K562 (cell line): ENCODE results near the gene BPIFB2. TPM values are rescaled to one million over a fixed set of nuclear protein-coding genes. Genes with fewer than 3 reads are reported as not detected.
A peak's percentile ranks its signal among the peaks of the same experiment; 100 is the strongest.

ENCODE experiments used
- ATAC-seq: fragments of 200-7000 bp; cut with Tn5 transposase; 3 replicates; pipeline ENCODE4 v1.9.1; 2020; ENCODE audit warnings: moderate library complexity
- BruUV-seq: library from RNA; stranded (reverse); fragments of 400-500 nt; replicated peaks from 2 replicates; lab custom pipeline; 2021; lab: Mats Ljungman, UMichigan
- CTCF ChIA-PET: fragments of 300-600 bp; formaldehyde crosslinking; extraction: SDS; loops from one replicate; lab custom pipeline; 2021; ENCODE audit warnings: low intra/inter-chr PET ratio; lab: Yijun Ruan, JAX
- POLR2A ChIA-PET: fragments of 300-600, 350-650 bp; sonication (Branson Sonifier 250); formaldehyde crosslinking; extraction: SDS; loops from one replicate; lab custom pipeline; 2021; ENCODE audit warnings: antibody characterized with exemption, inconsistent platforms; lab: Yijun Ruan, JAX
- DNase-seq, 4 experiments: peaks; one replicate each; pipeline versions ENCODE4 v3.0.0 to v3.0.0-alpha.2; 2011 to 2018; ENCODE audit warnings: low spot score in 3 of 4, mixed read lengths in 3 of 4; ENCODE audit errors: extremely low read depth in 1 of 4
- FAIRE-seq: peaks from 2 replicates; lab custom pipeline; 2011; peaks lifted over from hg19 to GRCh38; lab: Jason Lieb, UNC
- H2AFZ ChIP-seq: 2 replicates; pipeline ENCODE4 v1.6.0; 2011; ENCODE audit warnings: low read depth, low read length, control low read depth, inconsistent platforms
- H3K27ac ChIP-seq: fragments of 200-600 bp; 3 replicates; pipeline ENCODE4 v1.8.0; 2011; ENCODE audit warnings: low read depth, mild to moderate bottlenecking, control low read depth, inconsistent platforms, low read length, moderate library complexity, mixed read lengths; ENCODE audit errors: extremely low read depth
- H3K27me3 ChIP-seq, 2 experiments: fragments of 300-600 bp in 1 of 2; 2 replicates in 1 of 2; 3 replicates in 1 of 2; pipeline versions ENCODE4 v1.6.0 to v1.8.0; 2011; ENCODE audit warnings: inconsistent platforms in 2 of 2, low read length in 2 of 2, mild to moderate bottlenecking in 1 of 2, mixed read lengths in 1 of 2, moderate library complexity in 1 of 2; ENCODE audit not compliant: control insufficient read depth in 2 of 2, insufficient read depth in 2 of 2
- H3K36me3 ChIP-seq: fragments of 300-600 bp; 3 replicates; pipeline ENCODE4 v1.8.0; 2011; ENCODE audit warnings: mild to moderate bottlenecking, low read length, inconsistent platforms; ENCODE audit not compliant: control insufficient read depth, insufficient read depth
- H3K4me1 ChIP-seq, 2 experiments: fragments of 200-600 bp in 1 of 2; replicated peaks in 1 of 2; 2 replicates in 1 of 2; 3 replicates in 1 of 2; pipeline versions ENCODE4 v1.5.1 to v1.8.0; 2011; ENCODE audit warnings: inconsistent platforms in 2 of 2, low read length in 2 of 2, mild to moderate bottlenecking in 1 of 2, mixed read lengths in 1 of 2, moderate library complexity in 1 of 2; ENCODE audit not compliant: control insufficient read depth in 2 of 2, insufficient read depth in 2 of 2
- H3K4me2 ChIP-seq: 2 replicates; pipeline ENCODE4 v1.6.1; 2011; ENCODE audit warnings: low read length, control low read depth, inconsistent platforms, mixed read lengths; ENCODE audit not compliant: insufficient read depth
- H3K4me3 ChIP-seq: fragments of 200-600 bp; sonication (generic), shearing (Covaris generic); 2 replicates; pipeline ENCODE4 v1.5.1; 2016; ENCODE audit warnings: control low read depth, inconsistent platforms
- H3K79me2 ChIP-seq: fragments of 200-600 bp; 3 replicates; pipeline ENCODE4 v1.8.0; 2011; ENCODE audit warnings: low read length, inconsistent platforms; ENCODE audit not compliant: control insufficient read depth, insufficient read depth
- H3K9ac ChIP-seq, 2 experiments: 2 replicates each; pipeline versions ENCODE4 v1.6.0 to v1.6.1; 2011; ENCODE audit warnings: low read depth in 2 of 2, low read length in 2 of 2, control low read depth in 1 of 2, inconsistent platforms in 1 of 2, mild to moderate bottlenecking in 1 of 2, mixed read lengths in 1 of 2; ENCODE audit not compliant: insufficient read depth in 1 of 2
- H3K9me1 ChIP-seq: one replicate; pipeline ENCODE4 v1.6.0; 2011; ENCODE audit warnings: inconsistent platforms, mild to moderate bottlenecking, low read length, moderate library complexity; ENCODE audit not compliant: control insufficient read depth, insufficient read depth
- H3K9me3 ChIP-seq: replicated peaks from 2 replicates; pipeline ENCODE4 v1.5.1; 2011; ENCODE audit warnings: low read depth, low read length, inconsistent platforms; ENCODE audit not compliant: control insufficient read depth, insufficient read depth
- H4K20me1 ChIP-seq: replicated peaks from 2 replicates; pipeline ENCODE4 v1.6.1; 2011; ENCODE audit warnings: low read length, inconsistent platforms, mixed read lengths; ENCODE audit not compliant: control insufficient read depth, insufficient read depth
- CBX8 ChIP-seq: fragments of 200-600 bp; sonication (generic); IDR thresholded peaks from 2 replicates; pipeline ENCODE4 v1.6.1; 2012; ENCODE audit warnings: borderline replicate concordance, mixed run types, low read depth, mild to moderate bottlenecking, moderate library complexity, mixed read lengths, low read length, control low read depth, inconsistent platforms; ENCODE audit not compliant: poor library complexity, severe bottlenecking; ENCODE audit errors: extremely low read depth
- EZH2 ChIP-seq: IDR thresholded peaks from 2 replicates; pipeline ENCODE4 v1.6.1; 2012; ENCODE audit warnings: low read depth, mild to moderate bottlenecking, inconsistent platforms, low read length, borderline replicate concordance
- FIP1L1 ChIP-seq: fragments of 200-400 bp; formaldehyde crosslinking; IDR thresholded peaks from 2 replicates; pipeline ENCODE4 v1.6.1; 2018; ENCODE audit warnings: mild to moderate bottlenecking, low read depth, low read length; ENCODE audit not compliant: poor library complexity, severe bottlenecking
- HDAC2 ChIP-seq: fragments of 450-650 bp; IDR thresholded peaks from 2 replicates; pipeline ENCODE4 v1.6.1; 2016; ENCODE audit warnings: mild to moderate bottlenecking
- KHSRP ChIP-seq: fragments of 450-650 bp; IDR thresholded peaks from 2 replicates; pipeline ENCODE4 v1.6.1; 2017
- KLF13 ChIP-seq: fragments of 450-650 bp; IDR thresholded peaks from 2 replicates; pipeline ENCODE4 v1.6.1; 2016; ENCODE audit warnings: missing genetic modification characterization, low read depth, mild to moderate bottlenecking, missing compliant biosample characterization, moderate library complexity, borderline replicate concordance
- RFX7 ChIP-seq: fragments of 250-450 bp; sonication (Bioruptor Pico); IDR thresholded peaks from 2 replicates; pipeline ENCODE4 v1.5.1; 2021; ENCODE audit warnings: mild to moderate bottlenecking
- SMARCE1 ChIP-seq: fragments of 450-650 bp; IDR thresholded peaks from 2 replicates; pipeline ENCODE4 v1.7.1; 2016; ENCODE audit warnings: mild to moderate bottlenecking
- ZNF184 ChIP-seq: sonication (generic); formaldehyde crosslinking; IDR thresholded peaks from 2 replicates; pipeline ENCODE4 v1.5.0; 2020; ENCODE audit warnings: missing genetic modification reagents
- WGBS: fragments of 100-300 bp; shearing (Covaris generic); methylation state at CpG from one replicate; pipeline ENCODE4 v1.1.6; 2016; ENCODE audit warnings: low coverage, mixed read lengths; ENCODE audit not compliant: insufficient coverage; ENCODE audit errors: missing lambda C conversion rate; 5-methylcytosine and 5-hydroxymethylcytosine counted together
- in situ Hi-C: fragments of 300-500 bp; cut with MboI; formaldehyde crosslinking; loops from 4 replicates; pipeline ENCODE4 v1.15.0; 2018; ENCODE audit warnings: inconsistent platforms, mixed read lengths
- intact Hi-C: fragments of 100-400 bp; cut with micrococcal nuclease; formaldehyde crosslinking; loops from 2 replicates; pipeline ENCODE4 v1.14.2; 2022
- polyA plus RNA-seq, 8 experiments: library from polyadenylated mRNA; depleted of rRNA in 4 of 8; stranded (reverse) in 5 of 8; unstranded in 3 of 8; fragments of >200 nt; fragmentation: Nextera tagmentation in 2 of 8; fragmentation: Illumina TruSeq in 1 of 8; extraction: Ambion mirVana in 2 of 8; extraction: Trizol in 1 of 8; gene quantifications; 2 replicates each; pipeline versions ENCODE4 v1.2.1 to v1.2.3, GENCODE V29; 2011 to 2014; ENCODE audit warnings: inconsistent platforms in 1 of 8, missing spikeins in 1 of 8
- total RNA-seq, 7 experiments: library from RNA; depleted of rRNA in 6 of 7; stranded (reverse); fragments of >200 nt in 6 of 7; fragmentation: Illumina TruSeq in 2 of 7; extraction: Trizol in 2 of 7; gene quantifications; 2 replicates each; pipeline versions ENCODE4 v1.2.1 to v1.2.3, GENCODE V29; 2011 to 2021; ENCODE audit warnings: low replicate concordance in 1 of 7
- TF ChIP-seq, protein P1 (sequence below): fragments of 250-450 bp; sonication (Bioruptor Pico); IDR thresholded peaks from 2 replicates; pipeline ENCODE4 v1.5.0; 2021; ENCODE audit warnings: mild to moderate bottlenecking, borderline replicate concordance
- TF ChIP-seq, protein P2 (sequence below): fragments of 450-650 bp; IDR thresholded peaks from 2 replicates; pipeline ENCODE4 v1.6.1; 2018; ENCODE audit warnings: mild to moderate bottlenecking, low read depth; ENCODE audit not compliant: partially characterized antibody

The BPIFB2 gene
- total and polyA plus RNA-seq, 9 of the 15 experiments (the other 6 are each of a cell fraction or from before 2014, with no cell fraction given) = not detected

DNA sequence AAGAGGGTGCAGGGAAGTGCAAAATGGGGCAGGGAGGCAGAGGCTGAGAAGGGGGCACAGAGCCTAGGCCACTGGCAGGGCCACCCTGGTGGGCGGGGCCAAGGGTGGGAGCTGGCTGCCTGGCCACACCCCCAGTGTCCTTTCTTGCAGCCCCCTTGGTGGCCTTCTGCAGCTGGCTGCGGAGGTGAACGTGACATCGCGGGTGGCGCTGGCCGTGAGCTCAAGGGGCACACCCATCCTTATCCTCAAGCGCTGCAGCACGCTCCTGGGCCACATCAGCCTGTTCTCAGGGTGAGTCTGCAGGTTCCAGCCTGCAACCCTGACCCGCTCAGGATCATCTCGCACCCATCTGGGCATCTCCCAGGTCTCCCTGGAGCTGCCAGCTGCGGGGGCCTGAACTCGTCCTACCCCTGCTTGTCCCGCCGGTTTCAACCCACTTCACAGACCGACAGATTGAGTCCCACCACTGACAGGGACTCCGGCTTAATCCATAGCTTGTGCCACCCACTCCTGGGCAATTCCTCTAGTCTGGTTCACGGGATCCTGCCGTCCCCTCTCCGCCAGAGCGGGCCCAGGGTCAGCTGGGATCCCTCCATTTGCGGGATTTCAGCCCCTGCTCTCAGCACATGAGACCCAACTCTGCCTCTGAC, 52.4 kb downstream of the BPIFB2 start:
- H3K79me2 ChIP-seq = no peaks in the 10 kb centered on the region
- peaks cover 2% of the 10 kb centered on the region for H3K9me1 ChIP-seq
- H3K27me3 ChIP-seq = peaks cover 22 to 88% of the 10 kb centered on the region in 2 experiments; a peak in 4 of 5 replicates
- no peak for ATAC-seq
- no peak for TF ChIP-seq HDAC2
- TF ChIP-seq RFX7 (CRISPR knock-in tag) = no peak
- TF ChIP-seq, protein P1, sequence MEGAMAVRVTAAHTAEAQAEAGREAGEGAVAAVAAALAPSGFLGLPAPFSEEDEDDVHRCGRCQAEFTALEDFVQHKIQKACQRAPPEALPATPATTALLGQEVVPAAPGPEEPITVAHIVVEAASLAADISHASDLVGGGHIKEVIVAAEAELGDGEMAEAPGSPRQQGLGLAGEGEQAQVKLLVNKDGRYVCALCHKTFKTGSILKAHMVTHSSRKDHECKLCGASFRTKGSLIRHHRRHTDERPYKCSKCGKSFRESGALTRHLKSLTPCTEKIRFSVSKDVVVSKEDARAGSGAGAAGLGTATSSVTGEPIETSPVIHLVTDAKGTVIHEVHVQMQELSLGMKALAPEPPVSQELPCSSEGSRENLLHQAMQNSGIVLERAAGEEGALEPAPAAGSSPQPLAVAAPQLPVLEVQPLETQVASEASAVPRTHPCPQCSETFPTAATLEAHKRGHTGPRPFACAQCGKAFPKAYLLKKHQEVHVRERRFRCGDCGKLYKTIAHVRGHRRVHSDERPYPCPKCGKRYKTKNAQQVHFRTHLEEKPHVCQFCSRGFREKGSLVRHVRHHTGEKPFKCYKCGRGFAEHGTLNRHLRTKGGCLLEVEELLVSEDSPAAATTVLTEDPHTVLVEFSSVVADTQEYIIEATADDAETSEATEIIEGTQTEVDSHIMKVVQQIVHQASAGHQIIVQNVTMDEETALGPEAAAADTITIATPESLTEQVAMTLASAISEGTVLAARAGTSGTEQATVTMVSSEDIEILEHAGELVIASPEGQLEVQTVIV (CRISPR knock-in tag) = no peak
- no peak for TF ChIP-seq KHSRP
- no peak for TF ChIP-seq SMARCE1
- no peak for TF ChIP-seq ZNF184 (CRISPR knock-in tag)
- TF ChIP-seq, protein P2, sequence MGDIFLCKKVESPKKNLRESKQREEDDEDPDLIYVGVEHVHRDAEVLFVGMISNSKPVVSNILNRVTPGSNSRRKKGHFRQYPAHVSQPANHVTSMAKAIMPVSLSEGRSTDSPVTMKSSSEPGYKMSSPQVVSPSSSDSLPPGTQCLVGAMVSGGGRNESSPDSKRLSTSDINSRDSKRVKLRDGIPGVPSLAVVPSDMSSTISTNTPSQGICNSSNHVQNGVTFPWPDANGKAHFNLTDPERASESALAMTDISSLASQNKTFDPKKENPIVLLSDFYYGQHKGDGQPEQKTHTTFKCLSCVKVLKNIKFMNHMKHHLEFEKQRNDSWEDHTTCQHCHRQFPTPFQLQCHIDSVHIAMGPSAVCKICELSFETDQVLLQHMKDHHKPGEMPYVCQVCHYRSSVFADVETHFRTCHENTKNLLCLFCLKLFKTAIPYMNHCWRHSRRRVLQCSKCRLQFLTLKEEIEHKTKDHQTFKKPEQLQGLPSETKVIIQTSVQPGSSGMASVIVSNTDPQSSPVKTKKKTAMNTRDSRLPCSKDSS = no peak
- no peak for TF ChIP-seq FIP1L1
- no peak for TF ChIP-seq EZH2
- TF ChIP-seq KLF13 (tag) = no peak
- no peak for TF ChIP-seq CBX8
- BruUV-seq = no TSS peak
- no peak overlapping the region for H3K9ac ChIP-seq
- no peak overlapping the region for H3K27ac ChIP-seq
- peak in 2 of 4 experiments; percentile 26 to 32 for DNase-seq
- ChIA-PET CTCF (no interaction called here), POLR2A (interaction anchor here (0.6 to 1.0 kb wide), 3 partner anchors 9 to 244 kb away, joined by 3 to 5 read pairs (median 3); no protein-coding TSS in a partner anchor)
- no peak for FAIRE-seq
- no peaks in the 10 kb centered on the region for H3K36me3 ChIP-seq
- peaks cover 13% of the 10 kb centered on the region for H4K20me1 ChIP-seq
- H3K4me2 ChIP-seq = no peak overlapping the region
- H3K4me3 ChIP-seq = no peak overlapping the region
- H2AFZ ChIP-seq = no peak overlapping the region
- no peaks in the 10 kb centered on the region for H3K9me3 ChIP-seq
- in situ Hi-C loops = no loop called here
- 5% methylated on average over 18 of the region's 22 CpGs for WGBS
- intact Hi-C loops = no loop called here
- peaks cover 0 to 6% of the 10 kb centered on the region in 2 experiments; a peak in 1 of 5 replicates for H3K4me1 ChIP-seq
